HG03066 (cell line): Measurements from ENCODE around the gene MAP3K8.
A peak's percentile ranks its signal among the peaks of the same experiment; 100 is the strongest.

Experiments used
- ATAC-seq: cut with Tn5 transposase; IDR thresholded peaks from one replicate; pipeline ENCODE4 v1.9.1; 2021; ENCODE audit warnings: low read depth; ENCODE audit not compliant: unreplicated experiment

The MAP3K8 gene

DNA sequence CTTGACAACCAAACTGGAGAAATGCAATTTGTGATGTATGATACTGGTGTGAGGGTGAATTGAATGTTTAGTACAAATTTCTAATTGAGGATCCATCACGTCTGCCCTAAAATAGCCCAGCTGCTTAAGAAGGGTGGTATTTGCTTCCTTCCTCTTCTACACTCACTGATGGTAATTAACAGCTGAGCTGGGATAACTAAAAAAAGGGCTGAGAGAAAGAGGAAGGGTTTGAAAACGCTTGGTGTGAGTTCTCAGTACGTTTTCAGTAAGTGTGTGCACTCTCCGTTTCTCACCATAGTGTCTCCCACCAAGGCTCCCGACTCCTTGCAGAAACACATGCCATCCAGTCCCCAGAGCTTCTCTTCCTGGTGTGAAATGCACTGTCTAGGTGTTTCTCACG is 54.3 kb downstream of the MAP3K8 start:
- ATAC-seq: no peak

DNA sequence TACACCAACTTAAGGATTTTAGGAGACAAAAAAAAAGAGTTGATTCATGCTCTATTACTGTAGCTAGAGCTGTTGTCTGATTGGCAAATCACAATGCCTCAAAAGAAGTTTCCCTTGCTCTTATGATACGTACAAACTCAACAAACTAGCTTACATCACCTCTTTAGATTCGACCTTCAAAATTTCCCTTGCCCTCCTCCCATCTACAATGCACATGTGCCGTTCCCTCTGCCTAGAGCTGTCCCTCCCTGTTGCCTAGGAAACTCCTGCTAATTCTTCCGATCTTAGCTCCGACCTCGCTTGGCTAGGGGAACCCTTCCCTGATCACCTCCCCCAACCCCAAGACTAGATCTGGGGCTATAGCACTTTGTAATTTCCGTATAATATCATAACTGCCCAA is 55.4 kb downstream of the MAP3K8 start:
- no peak for ATAC-seq

DNA sequence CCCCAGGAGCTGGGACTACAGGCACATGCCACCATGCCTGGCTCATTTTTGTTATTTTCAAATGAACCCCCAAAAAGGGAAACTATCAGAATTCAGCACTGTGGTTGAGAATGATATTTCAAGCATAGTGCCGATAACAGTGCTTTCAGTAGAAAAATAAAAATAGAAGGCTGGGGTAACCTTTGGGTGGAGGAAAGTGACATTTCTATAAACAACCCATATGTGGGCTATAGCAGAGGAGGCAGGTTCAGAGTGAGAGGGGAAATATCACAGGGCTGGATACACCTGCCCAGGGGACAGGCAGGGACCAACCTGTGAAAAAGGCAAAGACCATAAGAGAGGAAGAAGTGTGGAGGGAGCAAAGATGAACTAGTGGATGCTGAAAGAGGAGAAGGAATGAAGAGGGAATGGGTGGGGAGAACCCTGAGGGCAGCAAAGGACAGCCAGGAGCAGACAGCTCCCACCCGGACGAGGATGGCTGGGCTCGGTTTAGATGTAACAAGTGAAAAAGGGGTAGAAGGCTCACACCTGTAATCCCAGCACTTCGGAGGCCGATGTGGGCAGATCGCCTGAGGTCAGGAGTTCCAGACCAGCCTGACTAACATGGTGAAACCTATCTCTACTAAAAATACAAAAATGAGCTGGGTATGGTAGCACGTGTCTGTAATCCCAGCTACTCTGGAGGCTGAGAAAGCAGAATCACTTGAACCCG is 56.5 kb downstream of the MAP3K8 start:
- peak; percentile 39 for ATAC-seq

DNA sequence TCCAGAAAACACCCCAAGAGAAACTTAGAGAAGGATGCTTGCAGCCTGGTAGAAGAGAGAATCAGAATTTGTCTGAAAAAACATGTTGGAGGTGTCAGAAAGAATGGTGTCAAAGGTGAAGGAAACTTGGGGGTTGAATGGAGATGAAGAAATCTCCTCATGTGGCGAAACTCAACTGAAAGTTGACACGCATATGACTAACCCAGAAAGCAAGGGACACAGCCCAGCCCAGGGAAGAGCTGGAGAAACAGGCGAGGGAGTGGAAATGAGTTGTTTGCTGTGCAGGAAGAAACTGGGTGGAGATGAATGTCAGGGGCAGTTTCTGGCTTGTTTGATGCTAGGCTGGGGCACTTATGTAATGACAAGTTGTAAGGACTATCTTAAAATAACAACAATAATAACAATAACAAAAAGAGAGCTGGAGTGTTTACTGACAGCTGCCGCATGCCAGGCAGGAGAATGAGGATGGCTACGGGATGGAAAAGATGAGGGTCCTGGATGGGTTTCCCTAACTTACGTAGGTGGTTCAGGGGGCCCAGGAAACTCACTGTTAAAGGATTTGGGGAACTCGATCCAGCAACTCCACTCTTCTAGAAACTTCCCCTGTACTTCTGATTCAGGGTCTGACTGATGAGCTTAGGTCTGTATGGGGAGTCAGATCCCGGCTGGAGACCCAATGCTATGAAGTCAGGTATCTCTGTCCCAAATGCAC is 57.4 kb downstream of the MAP3K8 start:
- no peak for ATAC-seq

DNA sequence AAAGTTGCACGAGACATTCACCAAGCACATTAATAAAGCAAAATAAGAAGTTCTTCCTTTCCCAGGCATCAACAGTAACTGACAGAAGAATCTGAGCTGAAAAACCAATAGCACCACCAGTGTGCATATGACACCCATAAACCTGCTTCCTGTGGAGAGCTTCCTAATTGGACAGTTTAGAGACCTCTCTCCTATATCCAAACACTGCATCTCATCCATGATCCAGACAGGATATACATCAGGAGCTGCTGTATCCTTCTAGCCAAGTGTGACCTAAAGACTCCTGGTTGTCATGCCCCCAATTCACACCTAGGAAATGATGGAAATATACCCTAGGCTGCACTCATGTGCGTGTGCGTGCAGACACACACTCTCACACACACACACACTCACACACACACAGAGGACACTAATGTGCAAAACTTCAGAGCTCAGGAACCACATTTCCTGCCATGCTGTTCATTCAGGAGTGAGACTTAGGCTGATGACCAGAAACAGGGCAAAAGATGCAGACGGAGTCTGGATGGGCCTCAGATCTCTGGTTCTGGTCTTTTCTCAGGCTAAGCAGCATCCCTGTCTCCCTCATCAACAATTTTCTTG is 58.0 kb downstream of the MAP3K8 start:
- ATAC-seq: no peak

DNA sequence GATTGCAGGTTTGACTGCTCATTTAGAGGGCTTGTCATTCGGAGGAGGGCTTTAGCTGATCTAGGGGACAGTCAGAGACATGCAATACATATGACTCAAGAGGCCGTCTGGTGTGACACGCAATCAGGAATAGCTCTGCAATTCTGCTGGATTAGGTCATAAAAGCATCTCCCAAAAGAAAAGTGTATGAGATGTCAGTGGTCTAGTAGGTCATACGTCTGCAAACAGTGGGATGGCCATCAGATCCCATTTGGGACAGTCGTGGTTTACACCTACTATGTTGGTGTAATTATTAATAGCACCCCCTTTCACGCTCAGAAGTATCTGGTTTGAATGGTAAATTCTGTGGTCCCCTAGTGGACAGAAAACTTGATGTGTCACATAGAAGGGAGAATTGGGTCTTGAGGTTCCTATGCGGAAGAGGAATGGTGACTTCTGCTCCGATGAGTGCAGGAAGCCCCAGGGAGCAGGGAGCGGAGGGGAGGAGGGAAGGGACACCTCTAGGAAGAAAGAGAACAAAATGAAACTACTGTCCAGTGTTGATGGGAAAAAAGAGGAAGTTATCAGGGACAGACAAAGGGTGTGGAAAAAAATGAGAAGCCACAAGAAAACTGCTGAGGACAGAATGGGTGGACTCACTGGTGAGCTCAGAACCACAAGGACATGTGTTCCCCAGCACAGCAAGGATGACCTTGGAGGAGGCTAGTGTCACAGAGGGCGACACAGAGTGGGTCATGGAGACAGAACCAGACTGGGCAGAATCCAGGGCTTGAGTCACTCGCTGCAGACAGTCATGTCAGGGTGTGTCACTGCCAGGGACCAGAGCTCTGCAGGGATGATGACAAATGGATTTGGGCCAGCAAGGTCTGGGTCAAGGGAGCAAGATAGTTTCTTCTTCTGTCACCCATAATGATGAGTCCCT is 59.9 kb downstream of the MAP3K8 start:
- peak; percentile 43 for ATAC-seq

DNA sequence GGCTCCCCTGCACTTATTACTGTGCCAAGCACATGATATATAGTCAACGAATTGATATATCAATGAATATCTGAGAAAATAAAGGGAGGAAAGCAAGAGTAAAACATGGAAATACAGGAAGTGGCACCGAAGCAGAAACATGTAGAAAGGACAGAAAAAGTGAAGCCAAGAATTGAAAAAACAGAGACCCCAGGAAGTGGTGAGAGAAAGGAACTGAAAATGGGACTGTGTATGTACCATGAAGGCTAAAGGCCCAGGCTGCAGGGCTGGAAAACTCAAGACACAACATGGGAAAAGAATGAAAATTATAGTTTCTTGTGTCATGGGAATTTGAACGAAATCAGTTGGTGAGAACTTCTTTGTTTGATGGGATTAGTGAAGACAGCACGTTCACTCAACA is 60.6 kb downstream of the MAP3K8 start:
- no peak for ATAC-seq

DNA sequence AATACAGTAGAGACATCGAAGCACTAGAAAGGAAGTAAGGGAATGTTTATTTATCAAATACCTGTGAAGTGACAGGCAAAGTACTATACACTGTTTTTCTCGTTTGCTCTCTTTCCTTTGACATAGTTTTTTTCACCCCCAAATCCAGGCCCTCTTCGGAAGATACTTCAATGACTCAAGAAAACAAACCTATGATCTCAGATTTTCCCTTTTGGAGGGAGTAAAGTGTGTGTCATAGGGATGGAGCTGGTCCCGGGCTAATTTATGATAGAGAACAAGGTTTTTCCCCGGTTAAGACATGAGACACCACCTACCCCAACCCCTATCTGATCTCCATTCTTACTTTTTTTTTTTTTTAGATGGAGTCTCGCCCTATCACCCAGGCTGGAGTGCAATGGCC is 61.7 kb downstream of the MAP3K8 start:
- no peak for ATAC-seq

DNA sequence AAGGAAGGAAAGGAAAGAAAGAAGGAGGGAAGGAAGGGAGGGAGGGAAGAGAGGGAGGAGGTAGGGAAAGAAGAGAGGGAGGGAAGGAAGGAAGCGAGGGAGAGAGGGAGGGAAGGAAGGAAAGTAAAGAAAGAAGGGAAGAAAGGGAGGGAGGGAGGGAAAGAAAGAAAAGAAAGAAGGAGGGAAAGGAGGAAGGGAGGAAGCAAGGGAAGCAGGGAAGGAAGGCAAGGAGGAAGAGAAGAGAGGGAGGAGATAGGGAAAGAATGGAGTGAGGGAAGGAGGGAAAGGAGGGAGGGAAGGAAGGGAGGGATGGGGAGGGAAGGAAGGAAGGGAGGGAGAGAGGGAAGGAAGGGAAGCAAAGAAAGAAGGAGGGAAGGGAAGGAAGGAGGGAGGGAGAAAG is 65.8 kb downstream of the MAP3K8 start:
- no peak for ATAC-seq

DNA sequence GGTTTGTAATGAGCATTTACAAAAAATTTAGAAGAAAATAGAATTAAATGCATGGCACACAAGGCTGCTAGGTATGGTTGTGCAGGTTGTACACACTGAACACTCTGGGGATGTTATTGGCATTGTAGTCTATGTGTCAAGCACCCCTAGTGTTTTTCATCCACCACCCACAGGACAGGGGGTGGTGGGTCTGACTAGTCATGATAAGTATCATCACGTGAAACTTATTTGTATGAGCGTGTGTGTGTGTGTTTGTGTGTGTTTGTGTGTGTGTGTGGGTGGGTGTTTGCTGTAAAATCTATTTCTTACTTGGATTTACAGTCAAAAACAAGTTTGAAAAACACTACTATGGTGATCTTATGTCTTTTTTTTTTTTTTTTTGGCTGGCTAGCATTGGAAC is 66.5 kb downstream of the MAP3K8 start:
- no peak for ATAC-seq

DNA sequence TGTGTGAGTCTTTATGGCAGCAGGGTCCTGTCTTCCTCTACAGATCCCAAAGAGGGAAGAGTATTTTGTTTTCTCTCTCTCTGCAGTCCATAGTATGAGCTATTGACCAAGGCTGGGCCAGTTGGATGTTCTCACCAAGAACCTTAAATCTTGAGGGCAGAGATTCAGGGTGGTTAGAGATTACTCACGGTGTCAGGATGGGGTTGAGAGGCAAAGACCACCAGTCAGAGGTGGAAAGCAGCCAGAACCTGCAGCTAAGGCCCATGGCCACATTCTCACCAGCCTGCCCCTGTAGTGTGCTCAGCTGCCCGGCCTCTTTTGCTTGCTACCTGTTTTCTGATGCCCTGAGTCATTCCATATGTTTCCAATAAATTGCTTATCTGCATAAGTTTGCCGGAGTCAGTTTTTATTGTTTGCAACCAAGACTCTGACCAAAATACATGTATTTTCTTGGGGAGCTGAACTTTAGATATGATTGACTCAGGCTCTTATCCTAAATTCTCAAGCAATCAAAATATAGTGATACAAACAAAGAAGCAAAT is 67.0 kb downstream of the MAP3K8 start:
- no peak for ATAC-seq

DNA sequence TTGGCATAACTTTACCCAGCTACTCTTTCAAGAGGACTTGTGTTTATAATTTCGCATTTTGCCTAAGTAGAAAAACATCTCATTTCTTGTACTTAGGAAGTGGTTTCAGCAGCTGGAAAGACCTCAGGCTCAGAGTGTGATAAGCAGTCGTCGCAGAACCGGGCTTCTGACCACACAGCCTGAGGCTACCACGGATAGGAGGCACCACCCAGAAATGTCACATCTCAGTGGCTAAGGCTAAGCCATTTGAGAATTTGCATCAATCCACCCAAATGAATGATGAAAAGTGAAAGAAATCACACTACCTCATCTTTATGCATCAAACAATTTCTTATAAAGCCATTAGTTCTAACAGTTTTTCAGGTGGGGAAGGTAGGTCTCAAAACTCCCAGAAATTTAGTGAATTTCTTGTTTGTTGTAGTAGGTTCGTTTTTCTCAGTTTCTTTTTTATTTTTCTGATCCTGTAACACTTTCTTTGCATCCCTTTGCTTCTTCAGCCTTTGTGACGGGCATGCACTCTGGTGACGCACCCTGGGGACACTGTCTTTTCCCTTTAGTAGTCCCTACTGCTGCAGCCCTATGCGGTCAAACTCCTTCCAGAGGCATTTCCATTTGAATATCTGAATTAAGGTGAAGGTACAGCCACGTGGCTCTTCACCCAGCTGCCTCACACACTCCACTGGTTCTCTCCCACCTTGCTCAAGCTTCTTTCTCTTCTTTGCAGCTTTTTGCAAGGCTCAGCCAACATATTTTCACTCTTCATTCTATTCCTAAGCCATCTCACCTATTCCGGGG is 68.5 kb downstream of the MAP3K8 start:
- peak; percentile 78 for ATAC-seq

DNA sequence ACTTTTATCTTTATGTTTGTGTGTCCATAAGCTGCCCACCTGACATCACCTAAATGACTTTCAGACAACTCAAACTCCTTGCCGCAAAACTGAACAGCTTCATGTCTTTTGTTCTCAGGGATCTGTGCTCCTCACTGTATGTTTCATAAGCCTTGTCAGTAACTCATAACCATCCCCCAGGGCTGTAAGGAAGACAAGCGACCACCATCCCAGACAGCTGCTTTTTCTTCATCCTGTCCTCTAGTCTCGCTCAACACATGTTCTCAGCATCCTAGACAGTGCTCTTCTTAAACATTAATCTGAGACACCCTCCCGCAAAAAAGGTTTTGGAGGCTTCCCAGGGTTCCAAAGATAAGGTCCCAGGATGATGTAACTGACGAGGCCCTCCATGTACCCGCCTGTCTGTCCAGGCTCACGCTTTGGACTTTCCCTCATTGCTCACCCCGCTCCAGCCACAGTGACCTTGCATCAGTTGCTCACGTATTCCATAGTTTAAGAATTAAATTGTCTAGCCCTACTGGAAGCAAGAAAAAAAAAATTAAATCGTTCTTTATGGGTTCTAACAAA is 69.8 kb downstream of the MAP3K8 start:
- ATAC-seq: no peak

DNA sequence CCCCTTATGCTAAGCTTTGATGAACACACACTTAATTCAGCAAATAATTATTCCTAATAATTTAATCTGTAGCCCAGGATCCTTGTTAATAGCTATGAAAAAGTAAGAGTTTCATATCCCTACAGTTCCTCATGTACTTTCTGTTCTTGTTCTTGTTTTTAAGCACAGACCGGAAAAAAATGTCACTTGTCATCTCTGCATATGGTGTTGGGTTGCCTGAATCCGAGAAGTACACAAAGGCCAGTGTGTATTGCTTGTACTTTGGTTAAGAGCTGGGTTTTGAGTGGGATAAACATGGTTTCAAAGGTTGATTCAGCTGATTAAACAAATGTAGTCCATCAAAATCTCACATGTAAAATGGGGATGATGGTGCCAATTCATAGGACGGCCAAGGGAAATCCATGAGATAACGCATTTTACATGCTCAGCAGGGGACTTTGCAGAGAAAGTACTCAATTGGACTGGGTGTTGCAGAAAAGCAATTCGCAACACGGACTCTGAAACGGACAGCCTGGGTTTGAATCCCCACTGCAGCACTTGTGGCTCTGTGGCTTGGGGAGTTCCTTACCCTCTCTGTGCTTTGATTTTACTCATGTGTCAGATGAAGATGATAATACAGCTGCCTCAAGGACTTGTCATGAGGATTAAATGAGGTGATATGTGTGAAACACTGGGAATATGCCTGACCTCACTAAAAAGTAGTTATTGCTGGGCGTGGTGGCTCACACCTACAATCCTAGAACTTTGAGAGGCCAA is 71.7 kb downstream of the MAP3K8 start:
- ATAC-seq: no peak

DNA sequence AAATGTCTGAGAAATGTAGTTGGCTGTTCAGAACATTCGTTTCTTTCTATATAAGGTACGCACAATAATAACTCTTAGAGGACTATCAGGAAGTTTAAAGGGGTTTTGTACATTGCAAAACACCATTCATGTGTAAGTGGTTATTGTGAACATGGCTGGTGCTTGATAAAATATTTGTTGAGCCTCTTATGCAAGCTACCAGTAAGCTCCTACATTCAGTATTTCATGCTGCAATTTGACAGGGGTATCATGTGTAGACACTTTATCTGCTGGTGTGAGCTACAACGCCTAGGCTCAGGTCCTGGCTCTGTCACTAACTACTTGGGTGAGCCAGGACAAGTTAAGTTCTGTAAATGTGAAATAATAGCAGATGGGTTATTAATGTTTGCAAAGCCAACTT is 75.5 kb downstream of the MAP3K8 start:
- ATAC-seq: no peak

DNA sequence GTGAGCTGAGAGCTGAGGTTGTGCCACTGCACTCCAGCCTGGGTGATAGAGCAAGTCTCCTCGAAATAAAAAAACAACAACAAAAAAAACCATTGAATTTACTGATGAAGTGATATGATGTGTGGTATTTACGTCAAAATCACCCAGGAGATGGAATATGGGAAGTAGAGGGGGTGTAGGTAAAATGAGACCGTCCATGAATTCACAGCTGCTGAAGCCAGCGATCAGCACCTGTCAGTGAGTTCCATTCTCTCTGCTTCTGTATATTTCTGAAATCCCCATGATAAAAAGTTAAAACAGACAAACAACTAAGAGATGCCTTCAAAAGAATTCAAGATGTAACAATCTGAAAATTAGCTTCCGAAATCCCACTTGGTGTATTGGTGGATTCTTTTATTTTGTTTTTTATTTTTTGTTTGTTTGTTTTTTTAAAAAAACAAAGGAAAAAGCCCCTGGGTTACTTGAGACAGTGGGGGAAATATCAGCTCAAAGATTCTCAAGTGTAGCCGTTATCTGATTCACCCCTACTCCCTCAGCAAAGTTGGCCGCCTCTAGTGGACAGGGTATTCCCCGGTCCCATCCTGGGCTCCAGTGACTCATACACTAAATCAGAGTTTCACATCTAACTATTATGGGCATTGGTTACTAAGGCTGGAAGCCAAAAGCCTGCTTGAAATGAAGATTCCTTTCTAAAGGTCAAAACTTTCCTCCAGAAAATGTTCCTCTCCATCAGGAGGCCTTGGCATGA is 76.4 kb downstream of the MAP3K8 start:
- peak; percentile 91 for ATAC-seq

DNA sequence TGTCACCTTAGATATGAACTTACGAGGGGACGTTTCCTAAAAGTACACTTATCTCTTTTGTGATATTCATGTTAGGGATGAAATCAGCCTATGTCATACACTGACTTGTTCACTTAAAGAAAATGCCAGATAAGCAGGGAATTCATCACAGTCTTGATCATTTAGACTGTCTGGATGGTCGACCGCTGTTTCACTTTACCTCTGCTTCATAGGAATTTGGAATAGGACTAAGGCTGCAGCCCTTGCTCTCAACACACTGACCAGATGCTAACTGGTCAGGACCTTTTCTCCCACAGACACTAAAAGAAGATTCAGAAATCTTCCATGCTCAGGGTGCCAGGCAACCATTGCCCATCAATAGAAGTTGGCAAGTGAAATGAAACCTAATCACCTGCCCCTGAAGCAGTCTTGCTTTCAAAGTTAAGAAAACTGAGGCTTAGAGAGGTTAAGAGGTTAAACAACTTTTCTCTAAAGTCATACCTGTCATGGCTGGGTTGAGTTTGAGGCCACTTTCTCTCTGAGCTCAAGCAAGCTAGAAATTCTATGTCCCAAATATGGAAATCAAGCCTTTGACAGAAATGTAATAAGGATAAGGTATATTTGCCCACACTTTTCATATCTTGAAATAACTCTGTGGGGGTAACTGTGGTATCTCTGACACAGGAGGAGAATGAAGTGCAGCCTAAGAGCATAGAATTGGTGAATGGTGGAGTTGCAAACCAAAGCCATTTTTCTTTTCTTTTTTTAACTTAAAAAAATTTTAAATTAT is 77.1 kb downstream of the MAP3K8 start:
- peak; percentile 28 for ATAC-seq
